ENCODE results near the gene STK26. TPM values are rescaled to one million over a fixed set of nuclear protein-coding genes. Genes with fewer than 3 reads are reported as not detected.

STK26 gene
- total RNA-seq, 2 experiments from 2014 or later, result 75.4 to 79.9 TPM

GRCh38 chrX:132086672-132087071 lies 63.6 kb downstream of the STK26 start:
- no peak for DNase-seq
- H3K9me3 Mint-ChIP-seq, result no peaks in the 10 kb centered on the region
- no peaks in the 10 kb centered on the region for H3K27me3 Mint-ChIP-seq
- H3K27ac Mint-ChIP-seq, result no peak overlapping the region
- TF ChIP-seq, protein P1, sequence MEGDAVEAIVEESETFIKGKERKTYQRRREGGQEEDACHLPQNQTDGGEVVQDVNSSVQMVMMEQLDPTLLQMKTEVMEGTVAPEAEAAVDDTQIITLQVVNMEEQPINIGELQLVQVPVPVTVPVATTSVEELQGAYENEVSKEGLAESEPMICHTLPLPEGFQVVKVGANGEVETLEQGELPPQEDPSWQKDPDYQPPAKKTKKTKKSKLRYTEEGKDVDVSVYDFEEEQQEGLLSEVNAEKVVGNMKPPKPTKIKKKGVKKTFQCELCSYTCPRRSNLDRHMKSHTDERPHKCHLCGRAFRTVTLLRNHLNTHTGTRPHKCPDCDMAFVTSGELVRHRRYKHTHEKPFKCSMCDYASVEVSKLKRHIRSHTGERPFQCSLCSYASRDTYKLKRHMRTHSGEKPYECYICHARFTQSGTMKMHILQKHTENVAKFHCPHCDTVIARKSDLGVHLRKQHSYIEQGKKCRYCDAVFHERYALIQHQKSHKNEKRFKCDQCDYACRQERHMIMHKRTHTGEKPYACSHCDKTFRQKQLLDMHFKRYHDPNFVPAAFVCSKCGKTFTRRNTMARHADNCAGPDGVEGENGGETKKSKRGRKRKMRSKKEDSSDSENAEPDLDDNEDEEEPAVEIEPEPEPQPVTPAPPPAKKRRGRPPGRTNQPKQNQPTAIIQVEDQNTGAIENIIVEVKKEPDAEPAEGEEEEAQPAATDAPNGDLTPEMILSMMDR (IDR thresholded peaks at IDR 0.05), result no peak
- no peak overlapping the region for H3K4me3 Mint-ChIP-seq
- H3K4me1 Mint-ChIP-seq (ENCODE audit: low read depth), result peaks cover 10% of the 10 kb centered on the region
- ChIA-PET POLR2A (no interaction called here), CTCF (no interaction called here)
- H3K36me3 Mint-ChIP-seq (ENCODE audit: low read depth), result no peaks in the 10 kb centered on the region
- no peak for ATAC-seq
- intact Hi-C loops (cut with micrococcal nuclease), result no loop called here

GRCh38 chrX:132088864-132089263 lies 65.8 kb downstream of the STK26 start:
- intact Hi-C loops (cut with micrococcal nuclease), result no loop called here
- ChIA-PET CTCF (no interaction called here), POLR2A (no interaction called here)
- H3K9me3 Mint-ChIP-seq, result no peaks in the 10 kb centered on the region
- no peak overlapping the region for H3K4me3 Mint-ChIP-seq
- H3K27me3 Mint-ChIP-seq, result no peaks in the 10 kb centered on the region
- TF ChIP-seq, protein P1 (IDR thresholded peaks at IDR 0.05), result no peak
- no peaks in the 10 kb centered on the region for H3K36me3 Mint-ChIP-seq (ENCODE audit: low read depth)
- no peak for DNase-seq
- no peak overlapping the region for H3K27ac Mint-ChIP-seq
- peaks cover 10% of the 10 kb centered on the region for H3K4me1 Mint-ChIP-seq (ENCODE audit: low read depth)
- no peak for ATAC-seq

DNA sequence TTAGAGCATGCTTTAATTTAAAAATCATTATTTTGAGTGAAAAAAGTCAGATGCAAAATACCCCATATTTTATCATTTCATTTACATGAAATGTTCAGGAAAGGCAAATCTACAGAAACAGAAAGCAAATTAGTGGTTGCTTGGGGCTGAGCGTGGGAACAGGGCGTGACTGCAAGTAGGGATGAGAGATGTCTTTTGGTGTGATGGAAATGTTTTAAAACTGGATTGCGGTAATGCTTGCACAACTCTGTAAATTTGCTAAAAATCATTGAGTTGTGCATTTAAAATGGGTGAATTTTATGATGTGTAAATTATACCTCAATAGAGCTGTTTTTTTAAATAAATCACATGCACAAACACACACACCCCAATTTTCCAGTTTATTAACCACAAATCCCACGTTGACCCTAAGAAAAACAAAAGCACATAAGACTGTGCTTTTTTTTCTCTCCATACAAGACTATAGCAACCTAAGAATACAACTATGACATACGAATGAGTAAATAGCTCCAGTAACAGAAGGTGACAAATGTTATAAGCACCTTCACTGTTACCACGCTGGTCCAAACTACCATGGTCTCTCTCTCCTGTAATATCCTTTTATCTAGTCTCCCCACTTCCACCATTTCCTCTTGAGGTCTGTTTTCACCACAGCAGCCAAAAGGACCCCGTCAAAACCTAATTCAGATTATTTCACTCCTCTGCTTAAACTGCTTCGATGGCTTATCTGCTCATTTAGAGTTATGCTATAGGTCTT lies 67.5 kb downstream of the STK26 start:
- H3K4me1 Mint-ChIP-seq (ENCODE audit: low read depth), result peaks cover 10% of the 10 kb centered on the region
- H3K4me3 Mint-ChIP-seq, result no peak overlapping the region
- no peaks in the 10 kb centered on the region for H3K36me3 Mint-ChIP-seq (ENCODE audit: low read depth)
- no peak for ATAC-seq
- H3K9me3 Mint-ChIP-seq, result no peaks in the 10 kb centered on the region
- intact Hi-C loops (cut with micrococcal nuclease), result loop anchor here (10.0 kb wide), 1 partner anchor 524 kb away; no protein-coding TSS in a partner anchor
- DNase-seq, result peak; percentile 2
- ChIA-PET POLR2A (interaction anchor here (0.8 kb wide), 1 partner anchor 64 kb away, joined by 3 read pairs; no protein-coding TSS in a partner anchor), CTCF (interaction anchor here (0.7 to 1.3 kb wide), 3 partner anchors 33 to 372 kb away, joined by 3 to 4 read pairs (median 3); partner anchors contain the start of gene RAP2C)
- no peaks in the 10 kb centered on the region for H3K27me3 Mint-ChIP-seq
- H3K27ac Mint-ChIP-seq, result no peak overlapping the region
- TF ChIP-seq, protein P1 (IDR thresholded peaks at IDR 0.05), result no peak

- Mint-ChIP-seq H3K27me3 (no peaks in the 10 kb centered on the region), H3K36me3 (ENCODE audit: low read depth) (no peaks in the 10 kb centered on the region), H3K27ac (no peak overlapping the region), H3K4me3 (no peak overlapping the region), H3K9me3 (no peaks in the 10 kb centered on the region), H3K4me1 (ENCODE audit: low read depth) (peaks cover 6% of the 10 kb centered on the region)
- TF ChIP-seq, protein P1 (IDR thresholded peaks at IDR 0.05), result peak; percentile 69
- intact Hi-C loops (cut with micrococcal nuclease), result loop anchor here (2.0 to 10.0 kb wide), 2 partner anchors 126 to 522 kb away; partner anchors contain the start of gene RAP2C
- peak; percentile 74 for DNase-seq
- CTCF ChIA-PET, result interaction anchor here (0.7 to 2.8 kb wide), 20 partner anchors 10 to 531 kb away, joined by 3 to 28 read pairs (median 4); partner anchors contain the start of gene RAP2C
- POLR2A ChIA-PET, result interaction anchor here (0.5 kb wide), 1 partner anchor 36 kb away, joined by 3 read pairs; no protein-coding TSS in a partner anchor
- ATAC-seq, result peak; percentile 94
These were observed 69.5 kb downstream of the STK26 start for GRCh38 chrX:132092439-132093065.

All from activated CD8-positive, alpha-beta T cell treated with anti-CD3 and anti-CD28 coated beads for 36 hours (primary cell).